AG09319 (cell line): ENCODE data around the gene RNF138.
"Not testable (repeated sequence)": the region's sequence is repeated elsewhere in the genome, so short reads cannot be mapped to it uniquely, and the experiment has no call there.

Experiments used
- DNase-seq: peaks from one replicate; pipeline ENCODE4 v3.0.0-alpha.2; 2010; ENCODE audit warnings: low read depth; ENCODE audit errors: extremely low read depth
- CTCF ChIP-seq: IDR thresholded peaks from 2 replicates; pipeline ENCODE4 v1.5.1; 2011; ENCODE audit warnings: low read depth, mild to moderate bottlenecking, inconsistent platforms, low read length, moderate library complexity

The RNF138 gene

GRCh38 chr18:32175265-32175664, 83.6 kb downstream of the RNF138 start:
- no peak for TF ChIP-seq CTCF
- DNase-seq = no peak

GRCh38 chr18:32176745-32177144, 85.1 kb downstream of the RNF138 start:
- DNase-seq = not testable (repeated sequence)

GRCh38 chr18:32177530-32177929, 85.9 kb downstream of the RNF138 start:
- DNase-seq = no peak
- TF ChIP-seq CTCF = no peak
